NCI-H128 (cell line): ENCODE data around the gene NELFB.

Experiments used
- DNase-seq: peaks from one replicate; lab custom pipeline; 2025; ENCODE audit not compliant: unreplicated experiment; lab: John Stamatoyannopoulos, UW

NELFB gene

DNA sequence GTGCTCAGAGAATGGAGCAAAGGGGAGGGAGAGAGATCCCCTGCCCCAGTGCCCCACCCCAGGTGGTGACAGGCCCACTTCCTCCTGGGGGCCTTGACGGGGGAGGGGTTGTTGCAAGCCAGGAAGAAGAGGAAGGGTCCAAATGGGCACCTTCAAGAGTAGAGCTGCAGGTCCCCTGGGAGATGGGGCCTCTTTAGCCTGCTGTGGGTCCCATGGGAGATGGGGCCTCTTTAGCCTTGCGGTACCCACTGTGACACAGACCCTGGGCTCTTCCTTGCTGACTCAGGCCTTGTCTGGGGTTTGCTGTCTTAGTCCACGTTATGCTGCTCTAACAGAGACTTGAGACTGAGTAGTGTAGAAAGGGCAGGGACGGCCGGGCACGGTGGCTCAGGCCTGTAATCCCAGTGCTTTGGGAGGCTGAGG, 12.8 kb downstream of the NELFB start:
- no peak for DNase-seq

DNA sequence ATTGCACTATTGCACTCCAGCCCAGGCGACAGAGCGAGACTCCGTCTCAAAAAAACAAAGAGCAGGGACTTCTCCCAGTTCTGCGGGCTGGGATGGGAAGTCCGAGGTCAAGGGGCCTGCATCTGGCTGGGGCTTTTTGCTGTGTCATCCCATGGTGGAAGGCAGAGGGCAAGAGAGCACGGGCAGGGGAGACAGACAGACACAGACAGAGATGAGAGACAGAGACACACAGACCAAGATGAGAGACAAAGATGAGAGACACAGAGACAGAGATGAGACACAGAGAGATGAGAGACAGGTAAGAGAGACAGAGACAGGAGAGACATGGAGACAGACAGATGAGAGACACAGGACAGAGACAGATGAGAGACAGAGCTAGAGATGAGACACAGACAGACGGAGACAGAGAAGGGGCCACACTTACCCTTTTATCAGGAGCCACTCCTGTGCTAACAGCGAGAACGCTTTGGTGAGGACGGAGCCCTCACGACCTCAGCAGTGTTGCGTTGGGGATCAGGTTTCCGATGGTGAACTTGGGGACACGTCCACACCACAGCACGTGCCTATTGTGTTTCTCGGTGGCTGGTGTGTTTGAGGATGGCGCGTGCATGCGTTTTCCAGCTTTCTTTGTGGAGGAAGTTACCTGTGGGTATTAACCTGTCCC, 13.5 kb downstream of the NELFB start:
- DNase-seq, result no peak

DNA sequence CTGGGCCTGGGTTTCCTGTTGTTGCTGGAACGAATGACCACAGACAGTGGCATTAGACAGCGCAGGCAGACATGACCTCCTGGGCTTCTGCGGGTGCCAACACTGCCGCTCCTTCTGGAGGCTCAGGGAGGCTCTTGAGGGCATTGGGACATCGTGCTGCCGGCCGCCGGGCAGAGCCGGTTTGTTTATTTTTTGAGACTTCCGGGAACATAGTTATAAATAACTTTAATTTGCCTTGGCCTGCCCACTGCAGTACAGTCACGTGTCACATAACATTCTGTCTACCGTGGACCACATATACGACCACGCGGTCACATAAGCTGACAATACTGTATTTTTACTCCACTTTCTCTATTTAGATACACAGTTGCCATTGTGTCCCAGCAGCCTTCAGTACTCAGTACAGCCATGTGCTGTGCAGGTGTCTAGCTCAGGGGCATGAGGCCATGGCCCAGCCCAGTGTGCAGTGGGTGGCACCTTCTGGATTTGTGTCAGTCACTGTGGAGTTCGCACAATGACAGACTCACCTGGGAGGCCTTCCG, 14.2 kb downstream of the NELFB start:
- no peak for DNase-seq

DNA sequence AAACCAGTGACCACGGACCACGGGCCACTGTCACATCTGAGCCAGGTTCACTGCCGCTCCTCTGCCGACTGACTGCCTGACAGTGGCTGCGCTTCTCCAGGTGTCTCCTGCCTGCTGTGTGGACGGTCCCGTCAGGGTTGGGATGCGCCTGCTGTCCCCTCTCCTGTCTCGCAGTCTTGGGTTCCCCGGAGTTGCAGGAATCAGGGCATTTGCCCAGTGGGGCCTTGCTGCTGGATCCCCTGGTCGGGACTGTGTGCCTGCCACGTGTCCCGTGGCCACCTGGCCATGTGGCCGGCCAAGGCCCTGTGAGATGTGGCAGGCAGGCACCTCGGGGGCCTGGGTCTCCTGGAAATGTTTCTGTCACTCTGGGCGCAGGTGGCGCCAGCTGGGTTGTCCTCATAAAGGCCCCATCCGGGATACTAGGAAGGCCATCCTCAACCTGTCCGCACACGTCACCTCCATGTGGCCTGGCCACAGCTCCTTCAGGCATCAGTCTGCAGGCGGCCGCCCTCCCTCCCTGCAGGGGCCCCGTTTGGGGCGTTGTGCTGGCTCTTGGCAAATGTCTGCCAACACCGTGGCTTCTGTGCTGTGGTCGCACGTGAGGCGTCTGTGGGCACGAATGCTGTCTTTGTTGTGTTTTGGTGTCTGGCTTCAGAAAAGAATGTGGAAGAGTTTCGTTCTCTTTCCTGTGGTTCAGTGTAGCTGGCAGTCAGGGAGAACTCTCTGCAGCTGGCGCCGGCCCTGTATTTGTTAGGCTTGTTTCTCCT, 16.0 kb downstream of the NELFB start:
- no peak for DNase-seq

DNA sequence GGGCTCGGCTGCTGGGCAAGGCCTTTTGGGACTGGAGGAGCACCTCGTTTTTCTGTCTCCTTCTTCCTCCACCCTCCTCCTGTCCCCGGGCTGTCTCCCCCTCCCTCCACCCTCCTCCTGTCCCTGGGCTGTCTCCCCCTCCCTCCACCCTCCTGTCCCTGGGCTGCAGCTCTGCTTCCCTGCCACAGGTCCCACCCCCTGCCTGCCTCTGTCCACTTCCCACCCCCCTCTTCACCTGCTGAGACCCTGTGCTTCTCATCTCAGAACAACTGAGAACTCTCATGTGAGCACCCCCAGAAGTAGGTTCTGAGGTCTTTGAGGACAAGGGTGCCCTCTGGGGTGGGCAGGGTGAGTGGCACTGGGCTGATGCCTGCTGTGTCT, 16.6 kb downstream of the NELFB start:
- DNase-seq, result no peak

DNA sequence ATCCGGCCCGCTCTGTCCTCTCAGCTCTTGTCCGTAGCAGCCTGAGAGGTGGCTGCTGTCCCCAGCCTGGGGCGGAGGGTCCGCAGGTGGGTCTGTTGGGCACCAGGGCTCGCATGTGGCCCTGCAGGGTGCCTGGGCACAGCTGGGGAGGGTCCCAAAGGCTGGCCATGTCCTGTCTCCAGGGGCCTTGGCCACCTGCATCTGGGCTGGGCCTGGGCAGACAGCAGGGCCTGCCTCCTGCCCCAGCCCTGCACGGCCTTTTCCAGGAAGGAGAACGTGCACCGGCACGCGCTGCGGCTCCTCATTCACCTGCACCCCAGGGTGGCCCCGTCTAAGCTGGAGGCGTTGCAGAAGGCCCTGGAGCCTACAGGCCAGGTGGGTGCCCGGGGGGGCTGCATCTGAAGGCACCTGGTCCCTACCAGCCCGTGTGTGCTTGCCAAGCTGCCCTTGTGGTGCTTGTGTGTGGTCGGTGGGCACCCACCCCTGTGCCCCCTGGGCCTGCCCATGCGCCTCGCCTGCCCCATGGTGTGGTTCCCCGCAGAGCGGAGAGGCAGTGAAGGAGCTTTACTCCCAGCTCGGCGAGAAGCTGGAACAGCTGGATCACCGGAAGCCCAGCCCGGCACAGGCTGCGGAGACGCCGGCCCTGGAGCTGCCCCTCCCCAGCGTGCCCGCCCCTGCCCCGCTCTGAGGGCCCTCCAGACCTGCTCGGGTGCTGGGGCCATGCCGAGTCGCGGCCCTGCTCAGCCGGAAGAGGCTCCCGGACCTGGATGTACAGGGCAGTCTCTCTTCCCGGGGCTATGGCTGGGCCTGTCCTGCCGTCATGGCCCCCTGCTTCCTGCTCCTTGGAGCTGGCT, 17.3 kb downstream of the NELFB start:
- DNase-seq, result no peak

DNA sequence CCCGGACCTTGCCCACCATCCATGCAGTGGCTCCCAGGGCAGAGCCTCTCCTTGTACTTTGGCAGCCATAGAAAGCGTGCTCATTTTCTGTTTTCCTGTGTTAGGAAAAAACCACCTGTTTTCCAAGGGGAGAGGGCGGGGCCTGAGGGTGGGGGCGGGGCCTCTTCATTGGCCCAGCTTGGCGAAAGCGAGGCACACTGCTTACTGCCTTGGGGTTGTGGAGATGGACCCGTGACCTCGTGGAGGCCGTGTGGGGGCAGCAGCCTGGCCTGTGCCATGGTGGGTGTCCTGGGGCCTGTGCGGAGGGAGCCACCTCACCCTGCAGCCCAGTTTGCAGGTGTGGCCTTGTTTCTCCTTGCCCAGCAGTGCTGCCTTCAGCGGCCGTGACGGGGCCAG, 18.0 kb downstream of the NELFB start:
- DNase-seq, result no peak

DNA sequence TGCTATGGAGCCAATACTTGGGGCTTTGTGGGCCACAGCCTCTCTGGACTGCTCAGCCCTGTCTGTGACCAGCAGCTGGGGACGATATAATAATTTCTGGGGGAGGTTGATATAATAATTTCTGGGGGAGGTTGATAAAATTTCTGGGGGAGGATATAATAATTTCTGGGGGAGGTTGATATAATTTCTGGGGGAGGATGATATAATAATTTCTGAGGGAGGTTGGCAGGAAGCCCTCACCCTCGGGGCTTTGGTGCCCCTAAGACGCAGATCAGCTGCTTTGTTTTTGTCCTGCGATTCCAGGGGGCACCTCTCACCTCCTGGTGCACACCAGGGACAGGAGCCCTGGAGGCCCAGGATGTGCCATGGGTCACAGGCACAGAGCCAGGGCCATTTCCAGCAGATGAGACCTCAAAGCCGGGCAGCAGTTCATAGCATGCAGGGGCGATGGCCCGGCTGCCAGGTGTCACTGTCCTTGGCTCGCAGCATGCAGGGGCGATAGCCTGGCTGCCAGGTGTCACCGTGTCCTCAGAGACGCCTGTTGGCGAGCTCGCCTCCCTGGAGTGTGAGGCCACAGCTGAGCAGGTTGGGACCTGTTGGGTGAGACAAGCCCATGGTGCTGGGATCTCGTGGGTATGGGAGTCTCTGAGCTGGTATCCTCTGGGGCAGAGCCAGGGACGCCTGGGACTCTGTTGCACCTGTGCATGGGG, 18.6 kb downstream of the NELFB start:
- DNase-seq, result no peak

DNA sequence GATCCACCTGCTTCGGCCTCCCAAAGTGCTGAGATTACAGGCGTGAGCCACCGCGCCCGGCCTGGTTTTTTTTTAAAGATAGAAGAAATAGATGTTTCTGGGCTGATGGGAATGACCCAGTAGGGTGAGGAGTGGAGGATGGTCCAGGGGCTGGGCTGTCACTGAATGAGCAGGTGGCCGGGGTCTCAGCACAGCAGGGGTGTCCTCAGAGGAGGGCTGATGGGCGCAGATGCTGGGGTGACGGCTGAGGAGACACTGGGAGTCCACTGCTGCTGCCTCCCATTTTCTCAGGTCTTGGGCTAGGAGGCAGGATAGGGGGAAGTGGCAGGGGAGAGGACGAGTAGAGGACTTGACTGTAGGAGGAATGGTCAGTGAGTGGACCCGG, 20.1 kb downstream of the NELFB start:
- no peak for DNase-seq

DNA sequence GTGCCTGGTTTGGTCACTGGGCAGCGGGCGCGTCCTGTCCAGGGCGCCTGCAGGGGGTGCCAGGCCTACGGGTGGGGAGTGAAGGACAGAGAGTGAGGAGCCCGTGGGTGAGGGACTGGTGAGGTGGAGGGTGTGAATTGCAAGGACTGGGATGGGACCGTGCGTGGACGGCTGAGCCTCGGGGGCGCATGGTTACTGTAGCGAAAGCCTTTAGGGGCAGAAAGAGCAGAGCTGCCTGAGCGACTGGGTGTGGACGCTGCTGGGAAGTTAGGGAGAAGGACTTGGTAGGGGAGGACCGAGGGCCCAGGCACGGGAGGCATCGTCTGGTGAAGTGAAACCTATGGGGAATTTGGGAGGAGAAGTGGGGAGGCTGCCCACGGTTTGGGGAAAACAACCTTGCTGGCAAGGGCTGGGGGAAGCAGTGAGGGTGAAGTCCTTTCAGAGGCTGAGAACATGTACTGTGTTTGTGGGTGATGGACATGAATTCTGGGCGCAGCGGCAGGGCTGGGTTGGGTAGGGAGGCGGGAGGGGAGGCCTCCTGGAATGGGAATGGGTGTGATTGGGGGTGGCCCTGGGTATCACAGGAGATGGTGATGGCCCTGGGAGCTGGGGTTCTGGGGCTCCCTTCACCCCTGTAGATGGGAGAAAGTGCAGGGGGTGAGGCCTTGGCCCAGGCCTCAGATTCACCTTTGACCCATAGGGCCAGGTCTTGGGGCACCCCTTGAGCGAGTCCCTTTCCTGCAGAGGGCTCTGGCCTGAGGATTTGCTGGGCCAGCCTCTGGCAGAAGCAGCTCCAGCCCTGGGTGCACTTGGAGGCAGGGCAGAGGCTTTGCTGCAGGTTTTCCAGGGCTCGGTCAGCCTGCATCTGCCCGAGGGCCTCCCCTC, 20.7 kb downstream of the NELFB start:
- DNase-seq, result no peak

DNA sequence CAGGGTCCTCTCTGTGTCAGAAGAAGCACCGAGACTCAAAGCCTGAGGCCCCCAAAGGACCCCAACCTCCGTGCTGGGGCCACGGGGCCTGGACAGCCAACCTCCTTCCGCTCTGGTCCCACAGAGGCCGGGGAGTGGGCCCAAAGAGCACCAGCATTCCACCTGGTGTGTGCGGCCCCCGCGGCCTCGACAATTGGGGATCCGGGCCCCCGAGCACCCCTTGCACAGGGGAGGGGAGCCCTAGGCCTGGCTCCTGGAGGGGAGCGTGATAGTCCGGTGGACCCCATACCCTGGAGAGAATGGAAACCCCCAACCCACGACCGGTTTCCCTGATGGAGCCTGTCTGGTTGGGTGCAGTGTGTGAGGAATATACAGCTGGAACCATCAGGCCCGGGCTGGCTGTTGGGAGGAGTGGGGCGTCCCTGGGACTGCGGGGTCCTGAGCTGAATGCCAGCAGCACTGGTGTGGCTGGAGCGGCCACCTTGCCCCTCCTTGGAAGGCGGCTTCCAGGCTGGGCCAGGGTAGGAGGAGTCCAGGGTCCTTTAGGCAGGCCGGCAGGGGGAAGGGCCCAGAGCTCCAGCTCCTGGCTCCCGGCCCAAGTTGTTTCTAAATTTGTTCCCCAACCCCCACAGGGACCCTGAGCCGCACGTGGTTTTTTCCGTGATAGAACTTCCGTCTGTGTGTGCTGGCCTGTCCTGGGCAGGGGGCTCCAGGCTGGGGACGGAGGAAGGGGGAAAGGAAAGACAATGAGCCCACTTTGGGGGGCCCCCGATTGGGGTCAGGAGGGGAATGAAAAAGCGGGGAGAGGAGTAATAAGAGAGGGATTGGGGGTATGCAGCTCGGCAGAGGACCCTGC, 21.6 kb downstream of the NELFB start:
- DNase-seq, result no peak

DNA sequence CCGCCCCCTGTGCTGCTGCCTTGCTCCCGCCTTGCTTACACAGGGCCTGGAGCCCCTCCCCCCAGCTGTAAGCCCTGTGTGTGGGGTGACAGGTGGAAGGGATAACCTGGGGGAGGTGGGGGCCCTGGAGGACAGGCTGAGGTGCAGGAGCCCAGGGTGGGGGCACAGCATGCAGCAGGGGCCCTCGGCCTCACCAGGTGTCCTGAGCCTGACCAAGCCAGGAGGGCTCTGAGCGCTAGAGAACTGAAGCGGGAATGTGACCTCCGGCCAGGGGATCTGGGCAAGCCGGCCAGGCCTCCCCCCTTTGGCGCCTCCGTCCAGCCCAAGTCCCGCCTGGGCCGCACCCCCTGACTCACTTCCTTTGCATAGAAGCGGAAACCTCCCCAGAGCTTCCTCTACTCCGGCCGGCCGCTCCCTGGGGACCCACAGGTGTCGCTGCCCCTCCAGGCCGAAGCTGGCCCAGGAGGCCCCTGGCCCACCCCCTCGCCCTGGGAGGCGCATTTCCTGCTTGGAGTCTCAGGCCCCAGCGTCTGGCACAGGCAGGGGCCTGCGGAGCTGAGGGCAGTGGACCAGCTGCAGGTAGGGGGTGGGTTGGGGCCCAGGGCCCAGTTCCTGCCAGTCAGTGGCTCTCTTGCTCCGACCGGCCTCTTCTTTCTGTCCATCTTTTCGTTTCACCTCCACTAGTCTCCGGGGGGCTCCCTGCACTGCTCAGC, 22.4 kb downstream of the NELFB start, which contains the start of gene TOR4A:
TSS of gene TOR4A (plus strand) at position 398 of the 713 bp plus-strand sequence. CDS start 964 bp downstream, outside the sequence.
- DNase-seq, result no peak

DNA sequence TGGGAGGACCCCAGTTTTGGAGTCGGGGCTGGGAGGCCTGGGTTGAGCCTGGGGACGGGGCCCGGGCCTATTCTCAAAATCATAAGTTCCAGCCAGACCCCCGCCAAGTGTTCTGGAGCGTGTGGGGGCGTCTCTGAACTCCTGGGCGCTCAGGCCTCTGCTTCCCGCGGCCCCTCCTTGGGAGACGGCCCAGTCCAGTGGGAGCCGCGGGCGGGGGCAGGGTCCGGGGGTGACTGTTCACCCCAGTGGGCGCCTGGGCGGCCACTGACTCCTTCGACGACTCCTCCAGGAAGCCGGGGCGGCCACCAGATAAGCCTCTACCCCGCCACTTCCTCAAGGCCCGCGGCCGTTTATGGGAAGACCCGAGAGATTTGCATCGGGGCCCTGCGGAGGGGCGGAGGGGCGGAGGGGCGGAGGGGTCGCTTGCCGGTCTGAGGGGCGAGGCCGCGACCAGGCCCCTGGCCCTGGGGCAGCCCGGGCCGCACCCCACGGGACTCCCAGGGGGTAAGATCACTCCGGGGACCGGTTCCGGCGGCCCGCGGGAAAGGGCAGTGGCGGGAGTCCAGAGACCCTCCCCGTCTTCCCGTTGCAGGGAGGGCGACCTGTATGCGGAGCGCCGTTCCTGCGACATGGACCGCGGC, 23.1 kb downstream of the NELFB start:
- DNase-seq, result no peak

DNA sequence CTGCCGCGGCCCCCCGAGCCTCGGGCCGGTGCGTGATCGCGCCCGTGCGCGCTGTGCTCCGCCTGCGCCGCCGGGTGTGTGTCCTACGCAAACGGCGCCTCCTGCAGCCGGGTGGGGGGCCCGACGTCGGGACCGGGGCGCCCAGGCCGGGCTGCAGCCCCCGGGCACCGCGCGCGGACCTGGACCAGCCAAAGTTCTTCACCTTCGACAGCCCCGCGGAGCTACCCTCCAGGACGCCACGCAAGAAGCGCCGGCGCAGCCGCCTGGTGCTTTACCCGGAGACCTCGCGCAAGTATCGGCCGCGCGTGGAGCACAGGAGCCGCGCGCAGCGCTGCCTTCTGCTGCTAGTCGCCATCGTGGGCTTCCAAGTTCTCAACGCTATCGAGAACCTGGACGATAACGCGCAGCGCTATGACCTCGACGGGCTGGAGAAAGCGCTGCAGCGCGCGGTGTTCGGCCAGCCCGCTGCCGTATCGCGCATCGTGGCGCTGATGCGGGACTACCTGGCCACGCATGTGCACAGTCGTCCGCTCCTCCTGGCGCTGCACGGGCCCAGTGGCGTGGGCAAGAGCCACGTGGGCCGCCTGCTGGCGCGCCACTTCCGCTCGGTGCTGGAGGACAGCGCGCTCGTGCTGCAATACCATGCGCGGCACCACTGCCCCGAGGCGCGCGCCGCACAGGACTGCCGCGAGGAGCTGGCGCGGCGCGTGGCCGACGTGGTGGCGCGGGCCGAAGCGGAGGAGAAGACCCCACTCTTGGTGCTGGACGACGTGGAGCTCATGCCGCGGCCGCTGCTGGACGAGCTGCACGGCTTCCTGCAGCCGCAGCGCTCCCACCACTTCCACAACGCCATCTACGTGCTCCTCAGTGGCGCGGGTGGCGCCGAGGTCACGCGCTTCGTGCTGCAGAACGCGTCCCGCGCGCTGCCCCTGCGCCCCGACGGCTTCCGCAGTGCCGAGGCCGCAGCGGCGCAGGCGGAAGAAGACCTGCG, 23.9 kb downstream of the NELFB start:
- DNase-seq, result no peak

DNA sequence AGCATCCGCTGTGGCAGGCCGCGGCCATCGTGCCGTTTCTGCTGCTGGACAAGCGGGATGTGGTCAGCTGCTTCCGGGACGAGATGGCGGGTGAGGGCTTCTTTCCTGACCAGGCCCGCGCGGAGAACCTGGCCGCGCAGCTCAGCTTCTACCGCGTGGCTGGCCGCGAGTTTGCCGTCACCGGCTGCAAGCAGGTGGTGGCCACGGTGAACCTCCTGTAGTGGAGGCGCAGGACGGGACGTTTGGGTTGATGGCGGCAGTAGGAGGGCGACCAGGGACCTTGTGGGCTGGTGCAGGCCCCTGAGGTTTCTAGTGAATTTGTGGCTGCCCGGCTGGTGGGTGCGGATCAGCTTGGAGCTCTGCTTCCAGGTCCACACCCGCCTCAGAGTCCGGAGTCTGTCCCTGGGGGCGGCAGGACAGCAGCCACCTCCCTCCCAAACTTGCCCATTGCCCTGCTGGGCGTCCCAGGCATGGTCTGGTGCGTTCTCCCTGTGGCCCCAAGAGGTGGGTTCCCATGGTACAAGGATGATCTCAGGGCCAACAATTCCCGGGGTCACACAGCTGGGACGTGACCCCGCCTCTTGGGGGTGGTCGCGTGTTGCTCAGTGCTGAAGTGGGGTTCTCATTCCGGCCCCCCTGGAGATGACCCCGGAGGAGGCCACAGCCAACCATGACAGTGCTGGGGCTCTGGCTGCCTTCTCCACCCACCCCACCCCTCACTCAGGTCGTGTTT, 24.8 kb downstream of the NELFB start:
- DNase-seq, result no peak
